Fibroblast of peridontal ligament (primary cell): Measurements from ENCODE around the gene PHACTR1.

Experiments used
- DNase-seq: peaks from one replicate; pipeline ENCODE4 v3.0.0-alpha.2; 2010; ENCODE audit errors: extremely low read depth

Gene PHACTR1

DNA sequence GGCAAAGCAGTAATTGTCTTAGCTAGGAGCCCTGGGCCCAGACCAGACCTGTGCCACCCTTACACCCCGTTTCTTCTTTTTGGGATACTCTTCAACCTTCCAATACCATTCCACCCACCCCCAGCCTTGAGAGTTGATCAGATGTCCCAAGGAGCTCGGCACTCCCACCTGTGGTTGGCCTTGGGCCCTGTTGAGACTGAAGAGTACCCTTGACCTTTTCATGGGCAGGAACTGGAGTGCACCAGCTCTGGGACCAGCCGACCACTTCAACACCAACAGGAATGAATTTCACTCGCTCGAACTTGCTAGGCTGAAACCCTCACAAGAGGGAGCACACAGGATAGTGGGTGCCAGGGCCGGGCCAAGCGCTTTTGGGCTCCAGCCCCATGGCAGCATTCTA is 273.6 kb downstream of the PHACTR1 start:
- no peak for DNase-seq

DNA sequence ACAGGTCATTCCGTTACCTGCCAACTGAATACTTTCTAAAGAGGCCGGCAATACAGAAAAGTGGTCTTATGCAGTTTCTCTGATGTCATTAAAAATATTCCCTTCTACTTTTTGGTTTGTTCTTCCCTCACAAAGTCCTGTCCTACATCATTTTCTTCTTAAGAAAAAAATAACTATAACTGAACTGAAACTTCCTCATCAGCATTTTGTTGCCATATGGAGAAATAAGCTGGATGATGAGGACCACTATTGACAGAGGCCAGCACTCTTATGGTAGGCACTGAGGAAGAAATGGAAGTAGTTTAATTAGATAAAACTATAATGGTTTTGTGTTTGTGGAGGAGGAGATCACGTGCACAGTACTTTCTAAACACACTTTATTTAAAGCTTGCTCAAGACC is 274.9 kb downstream of the PHACTR1 start:
- no peak for DNase-seq

DNA sequence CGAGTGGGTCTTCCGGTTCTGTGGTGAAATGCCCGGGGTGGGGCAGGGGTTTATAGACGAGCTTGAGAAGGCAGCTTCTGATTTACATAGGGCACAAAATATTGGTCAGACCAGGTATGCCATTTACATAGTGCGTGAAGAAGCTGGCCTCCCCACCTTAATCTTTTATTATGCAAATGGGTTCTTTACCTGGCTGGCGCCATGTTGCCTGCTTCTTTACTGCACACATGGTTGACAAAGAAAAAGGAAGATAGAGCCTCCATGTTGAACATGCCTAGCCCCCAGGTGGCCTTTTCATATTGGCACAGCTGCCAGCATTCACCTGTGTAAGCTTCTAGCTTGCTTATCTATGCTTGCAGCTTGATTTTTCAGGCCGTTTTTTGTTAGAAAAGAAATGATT is 276.2 kb downstream of the PHACTR1 start:
- DNase-seq: no peak

DNA sequence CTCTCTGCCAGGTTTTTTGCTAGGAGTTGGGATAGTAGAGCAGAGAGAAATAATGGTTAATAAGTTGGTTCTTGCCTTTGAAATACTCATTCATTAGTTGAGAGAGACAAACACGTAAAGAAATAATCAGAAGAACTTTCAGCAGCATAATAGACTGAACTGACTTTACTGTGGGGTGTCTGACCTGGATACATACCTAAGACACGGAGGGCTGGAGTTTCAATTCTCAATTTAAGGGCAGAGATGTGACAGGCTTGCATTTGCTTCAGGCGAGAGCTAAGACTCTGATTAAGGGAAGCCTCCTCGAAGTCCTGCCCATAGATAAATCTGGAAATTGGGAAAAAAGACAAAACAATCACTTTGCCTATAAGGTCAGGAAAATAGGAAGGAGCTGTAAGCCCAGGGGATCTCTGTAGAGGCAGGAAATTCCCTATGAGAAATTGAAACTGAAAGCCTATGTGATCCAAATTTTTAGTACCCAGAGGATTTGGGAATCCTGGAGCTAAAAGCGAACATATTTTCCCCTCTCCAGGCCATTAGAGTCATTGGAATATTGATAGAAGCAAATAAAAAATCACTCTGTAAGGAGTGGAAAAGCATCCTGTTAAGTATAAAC is 276.8 kb downstream of the PHACTR1 start:
- no peak for DNase-seq

DNA sequence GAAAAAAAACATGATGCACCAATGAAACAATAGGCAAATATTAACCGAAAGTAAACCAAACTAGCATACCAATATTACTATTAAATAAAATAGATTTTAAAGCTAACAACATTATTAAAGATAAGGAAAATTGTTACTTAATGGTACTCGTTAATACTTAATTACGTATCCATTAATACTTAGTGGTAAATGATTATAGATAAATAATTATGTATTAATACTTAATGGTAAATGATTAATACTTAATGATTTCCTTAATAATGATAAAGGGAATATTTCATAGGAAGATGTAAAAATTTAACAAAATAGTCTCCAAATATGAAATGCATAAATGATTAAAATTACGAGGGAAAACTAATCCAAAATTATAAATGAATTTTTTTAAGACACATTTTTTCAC is 278.9 kb downstream of the PHACTR1 start:
- no peak for DNase-seq

DNA sequence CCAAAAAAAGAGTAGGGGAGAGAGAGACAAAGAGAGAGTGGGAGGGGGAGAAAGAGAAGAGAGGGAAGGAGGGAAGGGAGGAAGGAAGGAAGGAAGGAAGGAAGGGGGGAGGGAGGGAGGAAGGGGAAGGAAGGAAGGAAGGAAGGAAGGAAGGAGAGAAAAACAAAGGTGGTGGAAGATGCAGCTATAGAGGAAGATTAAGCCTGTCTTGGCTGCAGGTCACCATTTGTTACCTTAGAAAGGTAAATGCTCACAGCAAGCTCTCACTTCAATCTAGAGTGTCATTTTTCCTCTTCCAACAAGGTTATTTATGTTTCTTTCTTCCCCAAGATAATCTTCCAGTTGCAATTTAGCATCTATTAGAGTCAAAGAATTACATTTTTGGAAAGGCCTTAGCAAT is 284.0 kb downstream of the PHACTR1 start:
- no peak for DNase-seq

DNA sequence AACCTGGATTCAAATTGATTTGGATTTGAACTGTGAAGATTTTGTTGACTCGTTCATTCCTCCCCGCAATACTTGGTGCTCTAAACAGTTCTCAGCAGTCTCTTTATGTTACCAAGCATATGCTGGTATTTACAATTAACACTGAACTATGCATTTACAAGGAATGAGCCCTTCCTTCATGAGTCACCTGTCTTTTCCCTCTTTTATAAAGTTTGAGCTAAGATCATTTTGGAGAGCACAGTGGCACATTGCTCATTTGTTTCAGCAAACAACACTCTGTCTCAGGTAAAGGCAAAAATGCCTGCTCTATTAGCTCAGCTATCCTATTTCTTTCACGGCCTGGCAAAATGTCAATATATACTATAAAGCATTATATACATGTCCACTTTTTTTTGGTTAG is 285.4 kb downstream of the PHACTR1 start:
- DNase-seq: no peak

DNA sequence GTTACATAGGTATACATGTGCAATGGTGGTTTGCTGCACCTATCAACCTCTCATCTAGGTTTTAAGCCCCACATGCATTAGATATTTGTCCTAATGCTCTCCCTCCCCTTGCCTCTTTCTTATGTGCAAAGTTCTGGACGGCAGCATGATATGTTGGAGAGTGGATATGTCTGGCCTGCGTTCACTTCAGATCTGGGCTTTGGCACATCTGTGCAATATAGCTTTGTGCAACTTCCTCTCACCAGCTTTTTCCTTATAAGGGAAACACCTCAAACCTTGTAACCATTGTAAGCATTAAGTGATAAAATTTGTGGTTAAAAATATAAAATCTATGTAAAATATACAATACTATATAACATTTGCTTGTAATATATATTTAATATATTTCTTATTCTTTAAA is 288.0 kb downstream of the PHACTR1 start:
- DNase-seq: no peak

DNA sequence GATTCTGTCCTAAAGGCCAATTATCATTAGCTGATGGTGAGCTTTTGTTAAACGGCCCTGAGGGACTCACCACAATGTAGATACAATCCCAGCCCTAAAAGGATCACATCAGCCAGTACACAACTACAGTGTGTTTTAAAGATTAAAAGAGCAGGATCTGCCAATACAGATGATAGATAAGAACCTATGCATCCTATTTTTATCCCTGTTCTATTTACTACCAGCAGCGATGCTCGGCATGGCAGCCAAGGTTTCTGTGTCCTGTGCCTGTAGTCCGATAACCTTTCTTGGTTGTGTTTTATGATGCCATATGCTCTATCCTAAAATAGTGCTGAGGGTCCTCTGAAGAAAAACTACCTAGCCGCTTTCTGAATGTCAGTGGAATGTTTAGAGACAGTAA is 289.4 kb downstream of the PHACTR1 start:
- DNase-seq: no peak

DNA sequence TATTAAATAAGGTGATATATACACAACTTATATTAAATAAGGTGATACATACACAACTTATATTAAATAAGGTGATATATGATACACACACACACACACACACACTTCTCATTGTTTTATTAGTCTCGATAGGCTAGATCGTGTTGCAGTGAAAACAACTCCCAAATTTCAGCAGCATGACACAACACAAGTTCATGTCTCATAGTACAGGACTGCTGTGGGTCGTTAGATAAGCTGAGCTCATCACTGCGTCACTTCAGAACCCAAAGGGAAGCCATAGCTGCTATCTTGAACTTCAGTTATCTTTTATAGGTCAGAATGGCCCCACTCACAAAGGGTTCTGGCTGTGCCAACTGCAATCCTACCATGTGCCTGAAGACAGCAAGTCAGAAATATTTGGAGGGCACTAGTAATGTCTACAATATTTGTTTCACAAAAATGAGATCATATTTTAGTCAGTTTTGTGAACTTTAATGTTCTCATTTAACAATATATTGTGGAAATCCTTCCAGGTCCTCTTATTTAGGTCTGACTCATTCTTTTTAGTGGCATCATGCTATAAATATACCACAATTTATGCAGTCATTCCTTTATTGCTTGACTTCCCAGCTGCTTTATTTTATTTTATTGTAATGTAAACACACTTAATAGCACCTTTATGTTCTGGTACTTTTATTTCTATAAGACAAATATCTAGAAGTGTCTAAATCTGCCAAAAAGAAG is 290.2 kb downstream of the PHACTR1 start:
- no peak for DNase-seq

DNA sequence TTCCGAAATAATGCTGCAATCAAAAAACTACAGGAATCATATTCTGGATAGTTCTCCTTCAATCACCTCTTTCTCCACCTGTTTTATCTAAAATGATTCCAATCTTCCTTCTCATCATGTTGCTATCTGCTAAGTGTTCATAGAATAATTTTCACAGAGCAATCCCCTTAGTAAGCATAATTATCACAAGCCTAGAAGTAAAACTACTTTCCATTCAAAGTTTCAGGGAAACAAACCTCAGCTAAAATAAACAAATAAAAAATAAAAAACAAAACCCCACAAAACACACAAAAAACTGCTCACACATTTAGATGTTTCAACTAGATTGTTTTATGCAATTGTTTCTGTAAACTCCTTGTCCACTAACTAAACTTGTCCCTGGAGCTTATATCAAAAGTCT is 291.2 kb downstream of the PHACTR1 start:
- DNase-seq: no peak

DNA sequence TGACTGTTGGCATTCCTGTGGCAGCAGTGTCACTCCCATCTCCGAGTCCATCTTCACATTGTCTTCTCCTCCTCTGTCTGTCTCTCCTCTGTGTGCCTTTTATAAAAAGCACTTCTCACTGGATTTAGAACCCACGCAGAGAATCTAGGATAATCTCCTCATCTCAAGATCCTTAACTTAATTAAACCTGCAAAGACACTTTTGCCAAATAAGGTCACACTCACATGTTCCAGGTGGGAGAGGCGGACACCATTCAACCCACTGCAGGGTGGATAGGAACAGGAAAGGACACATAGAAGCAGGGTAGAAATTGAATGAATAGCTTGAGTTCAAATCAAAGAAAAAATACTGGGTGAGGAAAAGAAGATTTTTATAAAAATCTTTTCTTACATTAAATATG is 292.5 kb downstream of the PHACTR1 start:
- DNase-seq: no peak

DNA sequence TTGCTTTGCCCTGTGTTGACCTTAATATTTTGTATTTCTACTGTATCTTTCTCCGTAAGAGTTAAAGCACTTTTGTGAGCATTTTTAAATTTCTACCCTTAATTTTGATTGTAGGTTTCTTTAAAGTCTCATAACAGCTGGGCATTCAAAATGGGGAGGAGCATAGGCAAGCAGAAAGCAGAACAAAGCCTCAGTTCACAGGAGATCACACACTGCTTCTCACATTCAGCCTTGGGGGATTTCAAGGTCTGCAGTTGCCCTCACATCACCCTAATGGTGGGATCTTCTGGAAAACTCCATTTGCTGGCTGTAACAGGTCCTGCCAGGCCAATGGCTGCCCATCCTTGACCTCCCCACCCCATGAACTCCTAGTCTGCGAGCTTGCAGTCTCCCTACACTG is 292.9 kb downstream of the PHACTR1 start:
- no peak for DNase-seq

DNA sequence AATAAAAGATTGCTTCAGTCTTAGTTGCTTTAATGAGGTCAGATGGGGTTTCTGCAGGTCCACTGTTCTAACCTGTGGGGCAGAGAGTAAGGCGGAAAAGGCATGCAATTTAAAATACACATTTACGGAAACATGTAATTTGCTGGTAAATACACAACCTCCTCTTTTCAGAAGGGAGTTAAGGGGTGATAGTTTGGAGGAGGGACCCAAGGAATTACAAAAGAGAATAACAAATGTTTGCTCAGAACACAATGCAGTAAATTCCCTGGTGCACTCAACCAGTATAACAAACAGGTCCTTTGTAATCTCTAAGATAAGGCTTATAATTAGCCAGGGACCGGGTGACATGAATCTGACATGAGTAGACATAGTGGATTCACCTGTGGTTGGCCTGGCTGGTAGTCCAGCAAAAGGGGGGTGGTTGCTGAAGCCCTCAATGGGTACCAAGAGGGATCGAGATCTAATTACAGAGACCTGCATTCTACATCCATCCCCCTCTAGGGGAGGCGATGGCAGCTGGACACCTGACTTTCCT is 295.1 kb downstream of the PHACTR1 start:
- DNase-seq: no peak

DNA sequence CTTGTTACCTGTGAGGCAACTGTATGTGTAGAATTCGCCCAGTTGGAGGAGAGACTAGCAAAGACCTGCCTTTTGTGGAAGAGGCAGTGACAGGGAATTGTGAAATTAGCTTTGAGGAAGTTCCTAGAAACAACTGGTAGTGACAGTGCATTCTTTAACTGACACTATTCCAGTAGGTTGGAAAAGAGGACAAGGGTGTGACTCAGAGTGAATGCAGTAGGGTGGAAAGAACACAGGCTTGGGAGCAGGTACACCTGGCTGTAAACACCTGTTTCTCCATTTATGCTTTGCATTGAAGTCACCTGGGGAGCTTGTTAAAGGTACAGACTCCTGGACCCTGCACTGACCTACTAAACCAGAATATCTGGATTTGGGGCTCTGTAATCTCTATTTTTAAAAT is 295.7 kb downstream of the PHACTR1 start:
- no peak for DNase-seq

DNA sequence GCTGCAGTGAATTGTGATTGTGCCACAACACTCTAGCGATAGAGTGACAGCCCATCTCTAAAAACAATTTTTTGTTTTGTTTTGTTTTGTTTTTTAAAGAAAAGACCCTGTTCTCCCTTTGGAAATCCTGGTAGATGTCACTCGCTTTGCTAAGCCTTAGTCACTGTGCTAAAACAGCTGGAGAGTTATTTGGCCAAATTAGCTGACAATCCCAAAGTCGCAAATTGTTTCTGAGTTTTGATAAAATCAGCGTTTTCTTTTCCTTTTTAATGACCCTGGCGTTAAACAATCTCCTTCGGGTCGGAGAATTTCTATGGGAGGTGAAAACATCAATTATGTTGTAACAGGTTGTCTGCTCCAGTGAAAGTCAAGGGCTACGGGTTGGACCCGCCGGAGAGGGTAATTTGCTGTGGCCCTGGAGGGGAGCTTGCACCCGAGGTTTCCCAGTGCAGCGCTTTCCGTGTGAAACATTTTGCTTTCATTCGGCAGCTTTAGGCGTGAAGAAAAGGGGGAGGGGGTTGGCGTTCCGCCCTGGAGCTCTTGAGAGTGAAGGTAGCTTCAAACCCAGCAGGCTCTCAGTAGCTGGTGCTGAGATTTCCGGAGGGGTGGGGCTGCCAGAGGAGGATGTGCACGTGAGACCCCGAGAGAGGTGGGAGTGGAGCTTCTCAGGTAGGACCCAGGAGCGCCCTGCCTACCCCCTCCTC is 296.6 kb downstream of the PHACTR1 start:
- no peak for DNase-seq

DNA sequence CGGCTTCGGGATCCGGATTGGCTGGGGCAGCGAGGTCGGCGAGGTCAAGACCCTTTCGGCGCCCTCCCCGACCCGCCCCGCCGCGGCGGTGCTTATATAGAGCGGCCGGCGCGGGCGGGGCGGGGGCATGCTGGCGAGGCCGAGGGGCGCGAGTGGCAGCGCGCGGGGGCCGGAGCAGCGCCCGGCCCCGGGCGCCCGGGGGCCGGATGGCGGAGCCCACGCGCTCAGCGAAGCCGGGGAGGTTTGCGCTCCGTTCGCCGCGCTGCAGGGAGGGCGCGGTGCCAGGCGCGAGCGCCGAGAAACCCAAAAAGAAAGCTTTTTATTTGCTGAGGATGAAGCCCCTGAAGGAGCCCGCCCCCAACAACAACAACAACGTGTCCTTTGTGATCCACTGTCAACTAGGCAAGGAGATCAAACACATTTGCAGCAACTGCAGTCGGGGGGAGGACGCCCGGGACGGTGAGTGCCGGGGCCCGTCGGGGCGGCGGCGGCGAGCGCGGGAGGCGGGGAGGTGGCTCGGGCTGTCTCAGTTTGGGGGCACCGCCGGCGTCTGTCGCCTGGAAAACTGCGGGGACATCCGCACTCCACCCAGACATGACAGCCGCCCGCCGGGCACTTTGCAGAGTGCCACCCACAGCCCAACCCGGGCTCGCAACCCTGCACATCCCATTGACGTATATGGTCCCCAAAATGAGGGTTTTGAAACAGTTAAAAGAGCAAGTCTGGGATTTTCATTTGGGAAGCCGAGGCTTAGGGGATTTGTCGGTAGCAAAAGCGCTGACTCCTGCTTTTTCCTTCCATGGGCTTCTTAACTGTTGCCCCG is 297.3 kb downstream of the PHACTR1 start:
- no peak for DNase-seq

DNA sequence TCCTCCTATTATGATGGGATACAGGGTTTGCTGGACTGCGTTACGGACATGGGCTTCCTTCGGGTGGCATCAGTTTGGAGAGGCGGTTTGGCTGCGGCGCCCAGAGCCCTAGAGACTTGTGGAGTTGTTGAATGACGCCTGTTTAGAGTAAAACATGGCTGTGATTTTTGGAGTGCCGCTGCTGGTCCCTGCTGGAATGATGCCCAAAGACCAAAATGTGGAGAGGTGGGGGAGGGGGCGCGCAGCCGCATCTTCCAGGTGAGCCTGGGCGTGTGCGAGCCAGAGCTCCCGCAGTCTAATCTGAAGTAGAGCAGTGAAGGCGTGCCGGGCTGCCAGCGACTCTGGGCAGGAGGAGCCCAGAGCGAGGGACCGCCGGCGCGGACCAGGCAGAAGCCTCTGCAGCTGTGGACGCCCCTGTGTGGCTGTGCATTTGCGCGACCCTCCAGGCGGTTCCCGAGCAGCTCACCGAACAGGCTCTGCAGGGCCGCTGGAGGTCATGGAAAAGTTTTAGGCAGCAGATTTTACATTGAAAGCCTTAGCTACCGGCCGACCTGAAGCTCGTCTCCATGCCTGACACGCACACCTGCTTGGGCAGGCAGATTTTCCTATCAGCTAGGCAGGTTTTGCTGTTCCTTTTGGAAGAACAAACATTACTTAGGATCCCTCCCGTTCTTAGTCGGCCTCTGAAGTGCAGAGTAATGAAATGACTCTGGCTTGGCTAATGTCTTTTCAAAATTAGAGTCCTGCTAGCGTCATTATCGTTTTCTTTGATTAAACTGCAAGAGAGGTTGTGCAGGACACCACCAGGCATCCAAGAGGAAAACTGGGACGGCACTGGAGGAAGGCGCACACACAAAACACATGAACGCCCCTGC is 298.2 kb downstream of the PHACTR1 start:
- DNase-seq: no peak

DNA sequence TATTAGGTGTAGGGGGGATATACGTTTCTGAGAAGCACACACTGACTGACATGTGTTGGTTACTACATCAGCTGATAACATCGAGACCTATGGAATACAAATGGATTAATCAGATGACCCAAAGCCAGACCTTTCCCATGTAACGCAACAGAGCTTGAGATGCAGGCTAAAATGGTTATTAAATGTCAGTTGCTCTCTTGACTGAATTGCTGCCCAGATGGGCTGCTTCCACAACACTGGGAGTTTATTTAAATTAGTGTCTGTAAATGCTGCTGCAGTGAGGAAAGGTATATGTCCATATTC is 298.8 kb downstream of the PHACTR1 start:
- DNase-seq: no peak

DNA sequence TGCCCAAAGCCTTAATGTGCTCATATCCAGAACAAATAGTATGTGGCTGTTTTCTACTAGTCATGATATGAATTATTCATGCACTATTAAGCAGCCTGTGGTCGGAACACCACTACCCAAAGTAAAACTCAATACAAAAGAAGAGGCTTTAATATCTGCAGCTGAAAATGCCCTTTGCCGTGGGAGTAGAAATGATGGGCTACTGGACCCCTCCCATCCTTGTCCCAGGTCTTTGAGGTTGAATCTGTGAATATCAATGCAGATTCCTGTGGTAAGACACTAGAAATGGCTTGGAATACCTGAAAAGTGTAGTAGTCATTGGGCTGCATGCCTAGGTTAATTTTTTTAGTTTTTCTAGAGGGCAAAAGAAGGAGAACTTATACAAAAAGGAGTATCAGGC is 308.0 kb downstream of the PHACTR1 start:
- no peak for DNase-seq

DNA sequence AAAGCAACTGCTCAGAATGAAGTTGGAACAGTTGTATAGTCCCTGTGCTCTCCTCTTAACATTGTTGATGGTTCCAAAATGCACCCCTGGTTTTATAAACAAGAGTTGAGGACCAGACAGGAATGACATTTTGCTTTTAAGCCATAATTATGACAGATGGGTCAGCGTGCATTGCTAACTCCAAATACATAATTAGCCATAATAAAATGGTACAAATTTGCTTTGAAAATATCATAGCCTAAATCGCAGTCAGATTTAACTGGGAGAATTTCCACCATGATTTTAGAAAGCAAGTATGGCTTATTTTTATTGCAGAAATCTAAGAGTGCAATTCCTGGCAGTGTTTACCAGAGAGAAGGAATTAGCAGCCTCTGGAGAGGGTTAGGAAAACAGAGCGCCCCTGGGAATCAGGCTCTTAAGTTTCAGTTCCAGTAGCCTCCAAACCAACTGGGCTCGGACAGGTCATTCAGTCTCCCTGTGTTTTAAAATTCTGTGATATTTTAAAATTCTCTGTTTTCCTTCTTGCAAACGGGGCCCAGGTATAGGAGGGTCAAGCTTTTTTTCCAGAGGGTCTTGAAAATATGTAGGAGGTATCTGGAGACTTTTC is 309.4 kb downstream of the PHACTR1 start:
- DNase-seq: no peak
